Epithelial cell of esophagus (primary cell): ENCODE data around the gene TFCP2.

ENCODE experiments used
- DNase-seq: peaks from one replicate; pipeline ENCODE4 v3.0.0; 2010; ENCODE audit warnings: low read depth
- H3K4me3 ChIP-seq: 2 replicates; pipeline ENCODE4 v1.5.1; 2011; ENCODE audit warnings: mild to moderate bottlenecking, low read length, control low read depth
- CTCF ChIP-seq: IDR thresholded peaks from 2 replicates; pipeline ENCODE4 v1.5.1; 2011; ENCODE audit warnings: low read depth, mild to moderate bottlenecking, low read length, control low read depth, inconsistent platforms; ENCODE audit not compliant: insufficient read depth; ENCODE audit errors: missing control alignments

TFCP2 gene

GRCh38 chr12:51062631-51063397, 110.1 kb downstream of the TFCP2 start:
- H3K4me3 ChIP-seq, result no peak overlapping the region
- TF ChIP-seq CTCF, result no peak
- no peak for DNase-seq

- no peak for DNase-seq
- no peak overlapping the region for H3K4me3 ChIP-seq
- TF ChIP-seq CTCF, result no peak
Observed at GRCh38 chr12:51059086-51059485, 113.8 kb downstream of the TFCP2 start.

GRCh38 chr12:51056242-51056641, 116.7 kb downstream of the TFCP2 start:
- no peak overlapping the region for H3K4me3 ChIP-seq
- TF ChIP-seq CTCF, result no peak
- DNase-seq, result peak; percentile 97

- TF ChIP-seq CTCF, result no peak
- DNase-seq, result peak; percentile 51
Observed at GRCh38 chr12:51055060-51055459, 117.9 kb downstream of the TFCP2 start.

GRCh38 chr12:51051787-51052186, 121.1 kb downstream of the TFCP2 start:
- no peak for TF ChIP-seq CTCF
- no peak for DNase-seq

More at GRCh38 chr12:51055060-51055459, 117.9 kb downstream of the TFCP2 start:
- H3K4me3 ChIP-seq, result no peak overlapping the region

GRCh38 chr12:51049525-51049924, 123.4 kb downstream of the TFCP2 start:
- H3K4me3 ChIP-seq, result peak overlapping the region; percentile 91
- DNase-seq, result no peak
- no peak for TF ChIP-seq CTCF

More at GRCh38 chr12:51051787-51052186, 121.1 kb downstream of the TFCP2 start:
- H3K4me3 ChIP-seq, result no peak overlapping the region

- no peak for DNase-seq
- TF ChIP-seq CTCF, result no peak
- peak overlapping the region; percentile 91 for H3K4me3 ChIP-seq
Observed at GRCh38 chr12:51048661-51049251, 124.2 kb downstream of the TFCP2 start.
